Neural cell (in vitro differentiated cells): ENCODE measurements around the gene SH3PXD2A. TPM values are rescaled to one million over a fixed set of nuclear protein-coding genes. Genes with fewer than 3 reads are reported as not detected.

ENCODE experiments used
- H2AFZ ChIP-seq: fragments of 200-600, 300-800 bp; sonication (generic), shearing (Covaris generic); 2 replicates; pipeline ENCODE4 v1.6.0; 2014; ENCODE audit warnings: low read depth, mild to moderate bottlenecking, antibody characterized with exemption, low read length, moderate library complexity
- H3F3A ChIP-seq: fragments of 200-600 bp; shearing (Covaris generic); 2 replicates; pipeline ENCODE4 v1.6.1; 2016; ENCODE audit warnings: mild to moderate bottlenecking, moderate library complexity, mixed read lengths, antibody characterized with exemption, low read length; ENCODE audit not compliant: insufficient read depth, poor library complexity, severe bottlenecking
- H3K27ac ChIP-seq: fragments of 200-600, 300-800 bp; sonication (generic), shearing (Covaris generic); 2 replicates; pipeline ENCODE4 v1.5.1; 2014; ENCODE audit warnings: mild to moderate bottlenecking, low read length, moderate library complexity
- H3K27me3 ChIP-seq: fragments of 300-800, 200-600 bp; sonication (generic), shearing (Covaris generic); 2 replicates; pipeline ENCODE4 v1.6.0; 2014; ENCODE audit warnings: mild to moderate bottlenecking, low read depth, low read length, moderate library complexity; ENCODE audit not compliant: insufficient read depth
- H3K36me3 ChIP-seq: fragments of 300-800, 200-600 bp; sonication (generic), shearing (Covaris generic); 2 replicates; pipeline ENCODE4 v1.5.1; 2014; ENCODE audit warnings: mild to moderate bottlenecking, antibody characterized with exemption, low read length, moderate library complexity; ENCODE audit not compliant: insufficient read depth
- H3K4me2 ChIP-seq: fragments of 300-800, 200-600 bp; sonication (generic), shearing (Covaris generic); 2 replicates; pipeline ENCODE4 v1.6.0; 2014; ENCODE audit warnings: mild to moderate bottlenecking, low read length
- H3K4me3 ChIP-seq: fragments of 300-800, 200-600 bp; sonication (generic), shearing (Covaris generic); 2 replicates; pipeline ENCODE4 v1.5.1; 2014; ENCODE audit warnings: mild to moderate bottlenecking, low read length, moderate library complexity
- H3K79me2 ChIP-seq: fragments of 200-600 bp; shearing (Covaris generic); replicated peaks from 2 replicates; pipeline ENCODE4 v1.6.0; 2014; ENCODE audit warnings: mild to moderate bottlenecking, low read length, moderate library complexity; ENCODE audit not compliant: insufficient read depth
- H3K9ac ChIP-seq: fragments of 300-800, 200-600 bp; sonication (generic), shearing (Covaris generic); 2 replicates; pipeline ENCODE4 v1.6.1; 2016; ENCODE audit warnings: mild to moderate bottlenecking, low read length, mixed read lengths
- H3K9me2 ChIP-seq: fragments of 200-600 bp; shearing (Covaris generic); 2 replicates; pipeline ENCODE4 v1.6.1; 2016; ENCODE audit warnings: mild to moderate bottlenecking, low read length, mixed read lengths; ENCODE audit not compliant: insufficient read depth
- H3K9me3 ChIP-seq: fragments of 200-600, 300-800 bp; sonication (generic), shearing (Covaris generic); 2 replicates; pipeline ENCODE4 v1.6.1; 2016; ENCODE audit warnings: mild to moderate bottlenecking, mixed run types, low read length, moderate library complexity, mixed read lengths
- H4K20me1 ChIP-seq: fragments of 200-600 bp; shearing (Covaris generic); 2 replicates; pipeline ENCODE4 v1.6.1; 2016; ENCODE audit warnings: mild to moderate bottlenecking, mixed run types; ENCODE audit not compliant: insufficient read depth
- EP300 ChIP-seq: fragments of 450-650 bp; conservative IDR thresholded peaks from 2 replicates; pipeline ENCODE4 v1.6.1; 2014; ENCODE audit warnings: antibody characterized with exemption, mild to moderate bottlenecking, moderate library complexity; ENCODE audit not compliant: poor library complexity, severe bottlenecking
- EZH2 ChIP-seq: fragments of 200-600, 300-800 bp; shearing (Covaris generic), sonication (generic); IDR thresholded peaks from 2 replicates; pipeline ENCODE4 v1.6.1; 2014; ENCODE audit warnings: antibody characterized with exemption, low read length, borderline replicate concordance, mild to moderate bottlenecking; ENCODE audit not compliant: insufficient read depth, poor library complexity, severe bottlenecking
- MXI1 ChIP-seq: fragments of 450-650 bp; conservative IDR thresholded peaks from 2 replicates; pipeline ENCODE4 v1.6.1; 2014; ENCODE audit warnings: antibody characterized with exemption, mild to moderate bottlenecking; ENCODE audit not compliant: poor library complexity, severe bottlenecking
- POLR2AphosphoS5 ChIP-seq: IDR thresholded peaks from 2 replicates; pipeline ENCODE4 v1.6.1; 2012
- RAD21 ChIP-seq: fragments of 450-650 bp; conservative IDR thresholded peaks from 2 replicates; pipeline ENCODE4 v1.6.1; 2014; ENCODE audit warnings: antibody characterized with exemption, mild to moderate bottlenecking, moderate library complexity
- SMC3 ChIP-seq: fragments of 450-650 bp; conservative IDR thresholded peaks from 2 replicates; pipeline ENCODE4 v1.6.1; 2014; ENCODE audit warnings: antibody characterized with exemption, mild to moderate bottlenecking, moderate library complexity; ENCODE audit not compliant: poor library complexity
- TAF1 ChIP-seq: IDR thresholded peaks from 2 replicates; pipeline ENCODE4 v1.6.1; 2012; ENCODE audit warnings: low read depth
- polyA plus RNA-seq: library from polyadenylated mRNA; depleted of rRNA; stranded (reverse); fragments of >200 nt; gene quantifications from 2 replicates; pipeline ENCODE4 v1.2.3, GENCODE V29; 2014
- TF ChIP-seq, protein P1 (sequence below): IDR thresholded peaks from 2 replicates; pipeline ENCODE4 v1.6.1; 2012; ENCODE audit warnings: borderline replicate concordance
- TF ChIP-seq, protein P2 (sequence below): fragments of 450-650 bp; IDR thresholded peaks from 2 replicates; pipeline ENCODE4 v1.5.1; 2014; ENCODE audit warnings: antibody characterized with exemption, mild to moderate bottlenecking, moderate library complexity; ENCODE audit not compliant: poor library complexity, severe bottlenecking

SH3PXD2A gene
- polyA plus RNA-seq, 1 donor from 2014 or later = 5.2 TPM

DNA sequence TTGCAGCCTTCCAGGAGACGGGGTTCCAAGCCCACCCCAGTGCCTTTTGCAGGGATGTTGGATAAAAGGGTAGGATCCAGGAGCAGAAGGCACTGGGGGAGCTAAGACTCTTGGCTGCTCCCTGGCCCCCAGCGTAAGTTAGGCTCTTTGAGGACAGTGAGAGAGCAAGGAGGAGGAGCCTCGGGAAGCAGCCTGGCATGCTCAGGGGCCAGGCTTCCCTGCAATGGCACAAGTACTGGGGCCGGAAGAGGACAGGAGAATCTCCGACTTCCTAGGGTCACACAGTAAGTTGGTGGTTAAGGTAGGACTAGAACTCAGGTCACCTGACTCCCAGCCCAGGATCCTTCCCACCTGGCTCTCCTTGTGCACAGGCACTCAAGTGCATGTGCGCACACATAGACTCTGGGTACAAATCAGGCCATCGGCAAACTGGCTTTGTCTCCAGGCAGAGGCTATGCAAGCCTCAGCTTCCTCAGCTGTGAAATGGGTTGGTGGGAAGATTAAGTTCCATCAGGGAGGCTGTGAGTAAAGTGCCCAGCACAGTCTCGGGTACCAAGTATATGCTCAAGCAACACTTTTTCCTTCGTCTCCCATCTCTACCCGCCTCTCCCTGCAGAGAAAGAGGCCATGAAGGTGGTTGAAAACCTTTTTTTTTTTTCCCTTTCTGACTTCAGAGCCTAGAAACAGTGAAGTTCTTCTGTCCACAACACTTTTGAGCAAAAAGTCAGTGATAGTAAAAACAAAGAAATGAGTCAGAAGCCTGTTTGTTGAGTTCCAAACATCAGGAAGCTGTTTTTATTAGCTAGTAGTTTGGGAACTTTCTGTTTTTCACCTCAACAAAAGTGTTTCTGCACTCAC, 282.8 kb downstream of the SH3PXD2A start:
- no peak overlapping the region for H3K4me3 ChIP-seq
- H4K20me1 ChIP-seq = no peaks in the 10 kb centered on the region
- H3K79me2 ChIP-seq = no peaks in the 10 kb centered on the region
- no peaks in the 10 kb centered on the region for H3K36me3 ChIP-seq
- H3K27ac ChIP-seq = no peak overlapping the region
- H3K4me2 ChIP-seq = no peak overlapping the region
- H3F3A ChIP-seq = no peaks in the 10 kb centered on the region
- H3K27me3 ChIP-seq = no peaks in the 10 kb centered on the region
- H3K9ac ChIP-seq = no peak overlapping the region
- no peaks in the 10 kb centered on the region for H3K9me3 ChIP-seq
- no peak overlapping the region for H2AFZ ChIP-seq
- TF ChIP-seq EP300 (no peak), SMC3 (no peak), POLR2AphosphoS5 (no peak), RAD21 (no peak), MXI1 (no peak), TAF1 (no peak), EZH2 (no peak)
- TF ChIP-seq, protein P1, sequence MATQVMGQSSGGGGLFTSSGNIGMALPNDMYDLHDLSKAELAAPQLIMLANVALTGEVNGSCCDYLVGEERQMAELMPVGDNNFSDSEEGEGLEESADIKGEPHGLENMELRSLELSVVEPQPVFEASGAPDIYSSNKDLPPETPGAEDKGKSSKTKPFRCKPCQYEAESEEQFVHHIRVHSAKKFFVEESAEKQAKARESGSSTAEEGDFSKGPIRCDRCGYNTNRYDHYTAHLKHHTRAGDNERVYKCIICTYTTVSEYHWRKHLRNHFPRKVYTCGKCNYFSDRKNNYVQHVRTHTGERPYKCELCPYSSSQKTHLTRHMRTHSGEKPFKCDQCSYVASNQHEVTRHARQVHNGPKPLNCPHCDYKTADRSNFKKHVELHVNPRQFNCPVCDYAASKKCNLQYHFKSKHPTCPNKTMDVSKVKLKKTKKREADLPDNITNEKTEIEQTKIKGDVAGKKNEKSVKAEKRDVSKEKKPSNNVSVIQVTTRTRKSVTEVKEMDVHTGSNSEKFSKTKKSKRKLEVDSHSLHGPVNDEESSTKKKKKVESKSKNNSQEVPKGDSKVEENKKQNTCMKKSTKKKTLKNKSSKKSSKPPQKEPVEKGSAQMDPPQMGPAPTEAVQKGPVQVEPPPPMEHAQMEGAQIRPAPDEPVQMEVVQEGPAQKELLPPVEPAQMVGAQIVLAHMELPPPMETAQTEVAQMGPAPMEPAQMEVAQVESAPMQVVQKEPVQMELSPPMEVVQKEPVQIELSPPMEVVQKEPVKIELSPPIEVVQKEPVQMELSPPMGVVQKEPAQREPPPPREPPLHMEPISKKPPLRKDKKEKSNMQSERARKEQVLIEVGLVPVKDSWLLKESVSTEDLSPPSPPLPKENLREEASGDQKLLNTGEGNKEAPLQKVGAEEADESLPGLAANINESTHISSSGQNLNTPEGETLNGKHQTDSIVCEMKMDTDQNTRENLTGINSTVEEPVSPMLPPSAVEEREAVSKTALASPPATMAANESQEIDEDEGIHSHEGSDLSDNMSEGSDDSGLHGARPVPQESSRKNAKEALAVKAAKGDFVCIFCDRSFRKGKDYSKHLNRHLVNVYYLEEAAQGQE = no peak
- TF ChIP-seq, protein P2, sequence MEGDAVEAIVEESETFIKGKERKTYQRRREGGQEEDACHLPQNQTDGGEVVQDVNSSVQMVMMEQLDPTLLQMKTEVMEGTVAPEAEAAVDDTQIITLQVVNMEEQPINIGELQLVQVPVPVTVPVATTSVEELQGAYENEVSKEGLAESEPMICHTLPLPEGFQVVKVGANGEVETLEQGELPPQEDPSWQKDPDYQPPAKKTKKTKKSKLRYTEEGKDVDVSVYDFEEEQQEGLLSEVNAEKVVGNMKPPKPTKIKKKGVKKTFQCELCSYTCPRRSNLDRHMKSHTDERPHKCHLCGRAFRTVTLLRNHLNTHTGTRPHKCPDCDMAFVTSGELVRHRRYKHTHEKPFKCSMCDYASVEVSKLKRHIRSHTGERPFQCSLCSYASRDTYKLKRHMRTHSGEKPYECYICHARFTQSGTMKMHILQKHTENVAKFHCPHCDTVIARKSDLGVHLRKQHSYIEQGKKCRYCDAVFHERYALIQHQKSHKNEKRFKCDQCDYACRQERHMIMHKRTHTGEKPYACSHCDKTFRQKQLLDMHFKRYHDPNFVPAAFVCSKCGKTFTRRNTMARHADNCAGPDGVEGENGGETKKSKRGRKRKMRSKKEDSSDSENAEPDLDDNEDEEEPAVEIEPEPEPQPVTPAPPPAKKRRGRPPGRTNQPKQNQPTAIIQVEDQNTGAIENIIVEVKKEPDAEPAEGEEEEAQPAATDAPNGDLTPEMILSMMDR = no peak
- no peaks in the 10 kb centered on the region for H3K9me2 ChIP-seq

DNA sequence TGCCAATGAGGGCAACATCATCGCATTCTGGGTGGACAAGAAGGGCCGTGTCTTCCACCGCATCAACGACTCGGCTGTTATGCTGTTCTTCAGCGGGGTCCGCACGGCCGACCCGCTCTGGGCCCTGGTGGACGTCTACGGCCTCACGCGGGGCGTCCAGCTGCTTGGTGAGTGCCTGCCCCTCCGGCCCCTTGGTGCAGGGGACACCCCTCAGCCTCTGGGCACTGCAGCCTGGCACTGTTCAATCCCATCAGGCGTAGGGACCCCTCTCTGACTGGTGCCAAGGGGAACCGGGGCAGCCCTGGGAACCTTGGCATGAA, 283.8 kb downstream of the SH3PXD2A start:
- no peak overlapping the region for H3K27ac ChIP-seq
- H3K79me2 ChIP-seq = no peaks in the 10 kb centered on the region
- H3K27me3 ChIP-seq = no peaks in the 10 kb centered on the region
- TF ChIP-seq, protein P2 = no peak
- no peak for TF ChIP-seq TAF1
- TF ChIP-seq SMC3 = no peak
- TF ChIP-seq RAD21 = no peak
- TF ChIP-seq MXI1 = no peak
- TF ChIP-seq, protein P1 = no peak
- TF ChIP-seq EZH2 = no peak
- no peak for TF ChIP-seq POLR2AphosphoS5
- TF ChIP-seq EP300 = no peak
- H4K20me1 ChIP-seq = no peaks in the 10 kb centered on the region
- H3K36me3 ChIP-seq = no peaks in the 10 kb centered on the region
- no peak overlapping the region for H3K9ac ChIP-seq
- no peaks in the 10 kb centered on the region for H3K9me2 ChIP-seq
- no peaks in the 10 kb centered on the region for H3K9me3 ChIP-seq
- H3K4me2 ChIP-seq = no peak overlapping the region
- H3K4me3 ChIP-seq = no peak overlapping the region
- no peak overlapping the region for H2AFZ ChIP-seq
- no peaks in the 10 kb centered on the region for H3F3A ChIP-seq
